HCT116 (cell line): ENCODE results near the gene OCRL. TPM values are rescaled to one million over a fixed set of nuclear protein-coding genes. Genes with fewer than 3 reads are reported as not detected.

Experiments used
- ATAC-seq: fragments of 200-7000 bp; cut with Tn5 transposase; 2 replicates; pipeline ENCODE4 v1.9.1; 2020; ENCODE audit warnings: mild to moderate bottlenecking, moderate library complexity
- BruUV-seq: library from RNA; stranded (reverse); fragments of 400-500 nt; replicated peaks from 2 replicates; lab custom pipeline; 2021; lab: Mats Ljungman, UMichigan
- CTCF ChIA-PET: fragments of 300-600 bp; sonication (Branson Sonifier 250); formaldehyde crosslinking; loops from one replicate; lab custom pipeline; 2021; ENCODE audit warnings: antibody characterized with exemption; lab: Charles Lee
- POLR2A ChIA-PET: fragments of 300-600, 350-600 bp; sonication (Branson Sonifier 250); formaldehyde crosslinking; loops from one replicate; lab custom pipeline; 2021; ENCODE audit warnings: antibody characterized with exemption; lab: Charles Lee
- RAD21 ChIA-PET, 2 experiments: fragments of 300-600 bp; sonication (Branson Sonifier 250); formaldehyde crosslinking; loops; one replicate each; lab custom pipeline; 2023; ENCODE audit warnings: low total read pairs in 2 of 2; ENCODE audit not compliant: uncharacterized antibody in 2 of 2, unreplicated experiment in 2 of 2, low non-redundant PET in 1 of 2; lab: Charles Lee
- DNase-seq: peaks from one replicate; pipeline ENCODE4 v3.0.0-alpha.2; 2010; ENCODE audit warnings: low read depth, low spot score
- H2AFZ ChIP-seq: fragments of 200-600 bp; shearing (Covaris generic), sonication (generic); 2 replicates; pipeline ENCODE4 v1.6.1; 2017; ENCODE audit warnings: low read depth, mixed run types, mixed read lengths, antibody characterized with exemption, low read length; ENCODE audit not compliant: poor library complexity, severe bottlenecking
- H3K27ac ChIP-seq: 2 replicates; pipeline ENCODE4 v1.5.1; 2012; ENCODE audit warnings: low read depth, low read length
- H3K27me3 ChIP-seq: fragments of 200-600 bp; sonication (generic); 2 replicates; pipeline ENCODE4 v1.6.1; 2016; ENCODE audit warnings: mixed run types, low read length, mixed read lengths; ENCODE audit not compliant: insufficient read depth
- H3K36me3 ChIP-seq, 2 experiments: fragments of 200-500 bp in 1 of 2; fragments of 200-600 bp in 1 of 2; sonication (Bioruptor generic) in 1 of 2; sonication (generic) in 1 of 2; 2 replicates each; pipeline versions ENCODE4 v1.5.1 to v1.6.1; 2014 to 2016; ENCODE audit warnings: low read length in 2 of 2, inconsistent platforms in 1 of 2, mixed read lengths in 1 of 2, mixed run types in 1 of 2; ENCODE audit not compliant: insufficient read depth in 2 of 2, control insufficient read depth in 1 of 2
- H3K4me1 ChIP-seq, 2 experiments: fragments of 200-600 bp in 1 of 2; sonication (generic) in 1 of 2; 2 replicates each; pipeline versions ENCODE4 v1.5.1 to v1.6.1; 2012 to 2017; ENCODE audit warnings: low read length in 2 of 2, inconsistent platforms in 1 of 2, mild to moderate bottlenecking in 1 of 2, mixed read lengths in 1 of 2, mixed run types in 1 of 2, moderate library complexity in 1 of 2; ENCODE audit not compliant: insufficient read depth in 2 of 2, control insufficient read depth in 1 of 2
- H3K4me2 ChIP-seq: fragments of 200-600 bp; sonication (generic); 2 replicates; pipeline ENCODE4 v1.6.1; 2017; ENCODE audit warnings: mixed run types, low read length, mixed read lengths
- H3K4me3 ChIP-seq, 2 experiments: fragments of 200-600 bp in 1 of 2; sonication (generic) in 1 of 2; replicated peaks in 1 of 2; 2 replicates each; pipeline ENCODE4 v1.5.1; 2011 to 2016; ENCODE audit warnings: low read length in 2 of 2, control low read depth in 1 of 2, low read depth in 1 of 2, mild to moderate bottlenecking in 1 of 2, mixed read lengths in 1 of 2, mixed run types in 1 of 2
- H3K79me2 ChIP-seq: fragments of 200-600 bp; sonication (generic); 2 replicates; pipeline ENCODE4 v1.6.1; 2017; ENCODE audit warnings: mild to moderate bottlenecking, mixed run types, low read length, moderate library complexity, mixed read lengths; ENCODE audit not compliant: insufficient read depth
- H3K9ac ChIP-seq: fragments of 200-600 bp; sonication (generic); 2 replicates; pipeline ENCODE4 v1.6.1; 2016; ENCODE audit warnings: low read length, mixed read lengths
- H3K9me2 ChIP-seq: fragments of 200-600 bp; sonication (generic), shearing (Covaris generic); 2 replicates; pipeline ENCODE4 v1.6.1; 2017; ENCODE audit warnings: mixed run types, mild to moderate bottlenecking, moderate library complexity; ENCODE audit not compliant: insufficient read depth
- H3K9me3 ChIP-seq, 2 experiments: fragments of 200-500 bp in 1 of 2; fragments of 200-600 bp in 1 of 2; sonication (Bioruptor generic) in 1 of 2; sonication (generic) in 1 of 2; 2 replicates each; pipeline ENCODE4 v1.6.1; 2014 to 2017; ENCODE audit warnings: low read length in 2 of 2, mixed read lengths in 2 of 2, inconsistent platforms in 1 of 2, low read depth in 1 of 2, mild to moderate bottlenecking in 1 of 2, mixed run types in 1 of 2, moderate library complexity in 1 of 2; ENCODE audit not compliant: control insufficient read depth in 1 of 2, insufficient read depth in 1 of 2
- H4K20me1 ChIP-seq: fragments of 200-600 bp; sonication (generic), shearing (Covaris generic); 2 replicates; pipeline ENCODE4 v1.6.1; 2017; ENCODE audit warnings: mixed run types, mild to moderate bottlenecking, moderate library complexity; ENCODE audit not compliant: insufficient read depth
- ELF1 ChIP-seq: IDR thresholded peaks from 2 replicates; pipeline ENCODE4 v1.6.1; 2012; ENCODE audit warnings: low read depth, borderline replicate concordance
- EZH2 ChIP-seq: fragments of 200-600 bp; sonication (generic); IDR thresholded peaks from 2 replicates; pipeline ENCODE4 v1.6.1; 2017; ENCODE audit warnings: antibody characterized with exemption, mixed run types
- EZH2phosphoT487 ChIP-seq: fragments of 200-600 bp; IDR thresholded peaks from 2 replicates; pipeline ENCODE4 v1.6.1; 2018; ENCODE audit warnings: antibody characterized with exemption, borderline replicate concordance
- FOSL1 ChIP-seq: IDR thresholded peaks from 2 replicates; pipeline ENCODE4 v1.6.1; 2012; ENCODE audit warnings: low read depth
- JUND ChIP-seq: IDR thresholded peaks from 2 replicates; pipeline ENCODE4 v1.6.1; 2012
- POLR2A ChIP-seq: IDR thresholded peaks from 2 replicates; pipeline ENCODE4 v1.7.0; 2011; ENCODE audit warnings: borderline replicate concordance; ENCODE audit not compliant: insufficient read depth, insufficient read length; ENCODE audit errors: extremely low read depth
- RAD21 ChIP-seq: IDR thresholded peaks from 2 replicates; pipeline ENCODE4 v1.6.1; 2012; ENCODE audit warnings: low read depth, mild to moderate bottlenecking
- SIN3A ChIP-seq: IDR thresholded peaks from 2 replicates; pipeline ENCODE4 v1.6.1; 2012; ENCODE audit warnings: low read depth
- SP1 ChIP-seq: IDR thresholded peaks from 2 replicates; pipeline ENCODE4 v1.6.1; 2012; ENCODE audit warnings: low read depth
- YY1 ChIP-seq: IDR thresholded peaks from 2 replicates; pipeline ENCODE4 v1.6.1; 2011; ENCODE audit warnings: low read length, low read depth, moderate library complexity, mild to moderate bottlenecking; ENCODE audit not compliant: insufficient replicate concordance; ENCODE audit errors: extremely low read depth
- ZNF274 ChIP-seq: fragments of 200-500 bp; sonication (Bioruptor generic); IDR thresholded peaks from 2 replicates; pipeline ENCODE4 v1.6.1; 2014; ENCODE audit warnings: mild to moderate bottlenecking, low read depth, low read length, inconsistent platforms
- intact Hi-C: fragments of 100-400 bp; cut with micrococcal nuclease; formaldehyde crosslinking; loops from 2 replicates; pipeline ENCODE4 v1.10.0; 2022
- total RNA-seq: library from RNA; stranded (reverse); gene quantifications from one replicate; pipeline ENCODE4 v1.2.1, GENCODE V29; 2021; ENCODE audit not compliant: unreplicated experiment
- TF ChIP-seq, protein P1 (sequence below): IDR thresholded peaks from 2 replicates; pipeline ENCODE4 v1.6.1; 2012; ENCODE audit warnings: low read depth
- TF ChIP-seq, protein P2 (sequence below): IDR thresholded peaks from 2 replicates; pipeline ENCODE4 v1.6.1; 2011; ENCODE audit warnings: mild to moderate bottlenecking, low read length, moderate library complexity; ENCODE audit not compliant: insufficient replicate concordance; ENCODE audit errors: extremely low read depth
- TF ChIP-seq, protein P3 (sequence below): IDR thresholded peaks from 2 replicates; pipeline ENCODE4 v1.6.1; 2012

Gene OCRL
- total RNA-seq, 1 experiment from 2014 or later = 19.8 TPM

DNA sequence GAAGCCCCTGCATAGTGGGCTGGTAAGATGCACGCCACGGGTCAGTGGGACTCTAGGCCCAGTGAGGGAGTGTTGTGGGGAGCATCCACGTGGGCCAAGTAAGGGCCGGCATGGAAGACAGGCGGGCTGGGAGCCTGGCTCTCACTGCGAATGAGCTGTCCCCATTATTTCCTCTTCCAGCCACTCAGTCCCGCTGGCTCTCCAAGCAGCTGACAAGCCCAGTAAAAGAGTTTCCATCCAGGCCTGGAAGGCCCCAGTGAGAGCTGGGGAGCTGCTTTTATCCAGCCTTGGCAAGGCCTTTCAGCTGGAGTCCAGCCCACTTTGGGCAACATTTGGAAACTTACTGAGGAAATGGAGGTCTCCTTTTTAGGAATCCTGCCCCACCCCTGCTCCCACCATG, 89.8 kb downstream of the OCRL start (continued):
- TF ChIP-seq, protein P1, sequence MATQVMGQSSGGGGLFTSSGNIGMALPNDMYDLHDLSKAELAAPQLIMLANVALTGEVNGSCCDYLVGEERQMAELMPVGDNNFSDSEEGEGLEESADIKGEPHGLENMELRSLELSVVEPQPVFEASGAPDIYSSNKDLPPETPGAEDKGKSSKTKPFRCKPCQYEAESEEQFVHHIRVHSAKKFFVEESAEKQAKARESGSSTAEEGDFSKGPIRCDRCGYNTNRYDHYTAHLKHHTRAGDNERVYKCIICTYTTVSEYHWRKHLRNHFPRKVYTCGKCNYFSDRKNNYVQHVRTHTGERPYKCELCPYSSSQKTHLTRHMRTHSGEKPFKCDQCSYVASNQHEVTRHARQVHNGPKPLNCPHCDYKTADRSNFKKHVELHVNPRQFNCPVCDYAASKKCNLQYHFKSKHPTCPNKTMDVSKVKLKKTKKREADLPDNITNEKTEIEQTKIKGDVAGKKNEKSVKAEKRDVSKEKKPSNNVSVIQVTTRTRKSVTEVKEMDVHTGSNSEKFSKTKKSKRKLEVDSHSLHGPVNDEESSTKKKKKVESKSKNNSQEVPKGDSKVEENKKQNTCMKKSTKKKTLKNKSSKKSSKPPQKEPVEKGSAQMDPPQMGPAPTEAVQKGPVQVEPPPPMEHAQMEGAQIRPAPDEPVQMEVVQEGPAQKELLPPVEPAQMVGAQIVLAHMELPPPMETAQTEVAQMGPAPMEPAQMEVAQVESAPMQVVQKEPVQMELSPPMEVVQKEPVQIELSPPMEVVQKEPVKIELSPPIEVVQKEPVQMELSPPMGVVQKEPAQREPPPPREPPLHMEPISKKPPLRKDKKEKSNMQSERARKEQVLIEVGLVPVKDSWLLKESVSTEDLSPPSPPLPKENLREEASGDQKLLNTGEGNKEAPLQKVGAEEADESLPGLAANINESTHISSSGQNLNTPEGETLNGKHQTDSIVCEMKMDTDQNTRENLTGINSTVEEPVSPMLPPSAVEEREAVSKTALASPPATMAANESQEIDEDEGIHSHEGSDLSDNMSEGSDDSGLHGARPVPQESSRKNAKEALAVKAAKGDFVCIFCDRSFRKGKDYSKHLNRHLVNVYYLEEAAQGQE = no peak
- TF ChIP-seq ZNF274 = no peak
- TF ChIP-seq FOSL1 = no peak
- TF ChIP-seq, protein P2, sequence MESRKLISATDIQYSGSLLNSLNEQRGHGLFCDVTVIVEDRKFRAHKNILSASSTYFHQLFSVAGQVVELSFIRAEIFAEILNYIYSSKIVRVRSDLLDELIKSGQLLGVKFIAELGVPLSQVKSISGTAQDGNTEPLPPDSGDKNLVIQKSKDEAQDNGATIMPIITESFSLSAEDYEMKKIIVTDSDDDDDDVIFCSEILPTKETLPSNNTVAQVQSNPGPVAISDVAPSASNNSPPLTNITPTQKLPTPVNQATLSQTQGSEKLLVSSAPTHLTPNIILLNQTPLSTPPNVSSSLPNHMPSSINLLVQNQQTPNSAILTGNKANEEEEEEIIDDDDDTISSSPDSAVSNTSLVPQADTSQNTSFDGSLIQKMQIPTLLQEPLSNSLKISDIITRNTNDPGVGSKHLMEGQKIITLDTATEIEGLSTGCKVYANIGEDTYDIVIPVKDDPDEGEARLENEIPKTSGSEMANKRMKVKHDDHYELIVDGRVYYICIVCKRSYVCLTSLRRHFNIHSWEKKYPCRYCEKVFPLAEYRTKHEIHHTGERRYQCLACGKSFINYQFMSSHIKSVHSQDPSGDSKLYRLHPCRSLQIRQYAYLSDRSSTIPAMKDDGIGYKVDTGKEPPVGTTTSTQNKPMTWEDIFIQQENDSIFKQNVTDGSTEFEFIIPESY = no peak
- no peak for TF ChIP-seq RAD21
- TF ChIP-seq POLR2A = no peak
- TF ChIP-seq EZH2phosphoT487 = no peak
- no peak for TF ChIP-seq SIN3A
- TF ChIP-seq YY1 = no peak
- TF ChIP-seq, all 23 proteins: peak for 0

DNA sequence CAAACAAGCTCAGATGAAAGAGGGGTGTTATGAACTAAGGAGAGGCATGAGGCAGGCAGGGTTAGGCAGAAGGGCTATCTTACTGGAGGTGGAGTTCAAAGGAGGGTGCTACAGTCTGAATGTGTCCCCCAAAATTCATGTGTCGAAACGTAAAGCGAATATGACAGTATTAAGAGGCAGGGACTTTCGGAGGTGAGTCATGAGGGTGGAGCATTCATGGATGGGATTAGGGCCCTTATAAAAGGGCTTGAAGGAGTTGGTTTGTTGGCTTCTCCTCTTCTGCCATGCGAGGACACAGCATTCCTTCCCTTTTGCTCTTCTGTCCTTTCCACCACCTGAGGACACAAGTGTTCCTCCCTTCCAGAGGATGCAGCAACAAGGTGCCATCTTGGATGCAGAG, 91.8 kb downstream of the OCRL start:
- no peak for DNase-seq
- intact Hi-C loops = no loop called here
- Histone ChIP-seq H3K36me3 (no peaks in the 10 kb centered on the region), H3K9me2 (no peaks in the 10 kb centered on the region), H3K9me3 (no peaks in the 10 kb centered on the region), H3K4me2 (no peak overlapping the region), H3K27ac (no peak overlapping the region), H3K27me3 (no peaks in the 10 kb centered on the region), H3K79me2 (no peaks in the 10 kb centered on the region), H3K4me3 (no peak overlapping the region), H2AFZ (no peak overlapping the region), H3K9ac (no peak overlapping the region), H4K20me1 (no peaks in the 10 kb centered on the region), H3K4me1 (no peaks in the 10 kb centered on the region)
- ChIA-PET RAD21 (no interaction called here), CTCF (no interaction called here), POLR2A (no interaction called here)
- ATAC-seq = no peak
- no TSS peak for BruUV-seq
- TF ChIP-seq JUND (no peak), ELF1 (no peak), EZH2phosphoT487 (no peak), YY1 (no peak), SP1 (no peak), EZH2 (no peak), FOSL1 (no peak)
- TF ChIP-seq, protein P1 = no peak
- TF ChIP-seq, protein P3, sequence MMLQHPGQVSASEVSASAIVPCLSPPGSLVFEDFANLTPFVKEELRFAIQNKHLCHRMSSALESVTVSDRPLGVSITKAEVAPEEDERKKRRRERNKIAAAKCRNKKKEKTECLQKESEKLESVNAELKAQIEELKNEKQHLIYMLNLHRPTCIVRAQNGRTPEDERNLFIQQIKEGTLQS = no peak
